ENCODE measurements around the gene AS3MT.
"Not testable (repeated sequence)": the region's sequence is repeated elsewhere in the genome, so short reads cannot be mapped to it uniquely, and the experiment has no call there.

Gene AS3MT

DNA sequence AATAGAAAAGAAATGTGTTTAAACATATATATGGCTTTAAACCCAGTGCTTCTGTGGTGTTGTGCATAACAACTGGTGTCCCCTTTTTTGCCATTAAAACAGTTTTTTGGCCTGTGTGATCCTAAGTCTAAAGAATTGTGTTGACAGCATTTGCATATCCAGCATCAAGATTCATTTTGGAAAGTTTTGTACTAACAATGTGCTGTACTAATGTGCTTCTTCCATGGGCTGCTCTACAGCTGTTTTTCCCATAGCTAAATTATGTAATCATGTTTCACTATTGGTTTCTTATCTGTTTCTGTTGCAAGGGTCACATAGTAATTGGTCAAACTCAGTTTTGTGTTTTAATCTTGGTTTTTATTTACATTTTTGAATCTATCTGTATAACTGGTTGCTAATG, 54.3 kb downstream of the AS3MT start:
- no peak for DNase-seq

DNA sequence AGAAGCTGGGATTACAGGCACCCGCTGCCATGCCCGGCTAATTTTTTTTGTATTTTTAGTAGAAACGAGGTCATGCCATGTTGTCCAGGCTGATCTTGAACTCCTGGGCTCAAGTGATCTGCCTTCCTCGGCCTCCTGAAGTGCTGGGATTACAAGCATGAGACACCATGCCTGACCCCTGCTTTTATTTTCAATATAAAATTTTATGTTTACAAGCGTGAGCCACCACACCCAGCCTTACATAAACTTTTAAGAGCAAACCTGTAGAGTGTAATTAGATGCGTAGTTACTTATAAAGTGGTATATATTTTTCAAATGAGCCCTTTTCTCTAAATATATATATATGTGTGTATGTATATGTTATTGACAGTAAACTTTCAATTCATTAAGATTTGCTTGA, 57.6 kb downstream of the AS3MT start:
- DNase-seq: no peak

DNA sequence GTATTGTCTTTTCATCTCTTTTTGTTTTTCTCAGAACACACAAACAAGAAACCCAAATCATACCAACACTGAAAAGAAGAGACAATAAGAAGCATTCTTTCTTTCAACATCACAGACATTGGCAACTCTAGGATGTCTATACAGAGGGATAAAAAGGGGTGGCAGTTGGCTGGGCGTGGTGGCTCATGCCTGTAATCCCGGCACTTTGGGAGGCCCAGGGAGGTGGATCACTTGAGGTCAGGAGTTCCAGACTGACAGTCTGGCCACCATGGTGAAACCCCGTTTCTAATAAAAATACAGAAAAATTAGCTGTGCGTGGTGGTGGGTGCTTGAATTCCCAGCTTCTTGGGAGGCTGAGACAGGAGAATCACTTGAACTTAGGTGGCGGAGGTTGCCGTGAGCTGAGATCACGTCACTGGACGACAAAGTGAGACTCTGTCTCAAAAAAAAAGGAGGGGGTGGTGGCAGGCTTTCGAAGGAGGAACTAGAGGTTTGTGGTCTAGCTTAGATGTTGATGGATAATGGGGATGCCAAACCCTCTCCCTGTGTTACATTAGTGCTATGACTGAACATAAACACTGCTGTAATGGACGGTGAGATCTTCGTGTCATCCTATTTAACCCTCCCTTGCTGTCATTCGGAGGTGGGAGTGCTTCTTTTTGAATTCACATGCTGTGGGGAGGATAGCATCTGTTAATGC, 58.2 kb downstream of the AS3MT start:
- DNase-seq: peak; percentile 74 to 81

DNA sequence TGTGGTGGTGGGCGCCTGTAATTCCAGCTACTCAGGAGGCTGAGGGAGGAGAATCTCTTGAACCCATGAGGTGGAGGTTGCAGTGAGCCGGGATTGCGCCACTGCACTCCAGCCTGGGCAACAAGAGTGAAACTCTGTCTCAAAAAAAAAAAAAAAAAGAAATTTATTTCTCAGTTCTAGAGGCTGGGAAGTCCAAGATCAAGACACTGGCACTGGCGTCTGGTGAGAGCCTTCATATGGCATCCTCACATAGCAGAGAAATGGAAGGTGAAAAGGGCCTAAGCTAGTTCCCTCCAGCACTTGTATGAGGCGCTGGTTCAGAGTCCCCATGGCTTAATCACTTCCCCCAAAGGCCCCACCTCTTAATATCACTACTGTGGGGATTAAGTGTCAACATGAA, 59.2 kb downstream of the AS3MT start:
- DNase-seq: not testable (repeated sequence)

DNA sequence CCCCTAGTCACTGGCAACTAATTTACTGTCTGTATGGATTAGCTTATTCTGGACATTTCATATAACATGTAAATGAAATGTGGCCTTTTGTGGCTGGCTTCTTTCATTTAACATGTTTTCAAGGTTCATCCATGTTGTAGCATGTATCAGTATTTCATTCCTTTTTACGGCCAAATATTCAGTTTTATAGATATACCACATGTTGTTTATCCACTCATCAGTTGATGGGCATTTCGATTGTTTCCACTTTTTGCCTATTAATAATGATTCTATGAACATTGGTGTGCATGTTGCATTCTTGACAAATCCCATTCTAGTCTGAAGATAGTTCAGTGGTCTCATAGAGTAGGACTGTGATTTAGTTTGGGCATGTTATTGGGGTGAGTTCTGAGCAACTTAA, 61.5 kb downstream of the AS3MT start:
- no peak for DNase-seq

DNA sequence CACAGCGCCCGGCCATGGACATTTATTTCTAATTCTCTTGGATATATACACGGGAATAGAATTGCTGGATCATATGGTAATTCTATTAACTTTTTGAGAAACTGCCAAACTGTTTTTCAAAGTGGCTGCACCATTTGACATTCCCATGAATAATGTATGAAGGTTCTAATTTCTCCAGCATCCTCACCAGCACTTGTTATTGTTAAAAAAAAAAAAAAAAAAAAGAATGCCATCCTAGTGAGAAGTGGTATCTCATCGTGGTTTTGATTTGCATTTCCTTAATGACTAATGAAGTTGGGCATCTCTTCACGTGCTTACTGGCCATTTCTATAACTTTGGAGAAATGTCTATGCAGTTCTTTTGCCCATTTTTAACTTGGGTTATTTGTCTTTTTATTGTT, 62.4 kb downstream of the AS3MT start:
- DNase-seq: no peak

DNA sequence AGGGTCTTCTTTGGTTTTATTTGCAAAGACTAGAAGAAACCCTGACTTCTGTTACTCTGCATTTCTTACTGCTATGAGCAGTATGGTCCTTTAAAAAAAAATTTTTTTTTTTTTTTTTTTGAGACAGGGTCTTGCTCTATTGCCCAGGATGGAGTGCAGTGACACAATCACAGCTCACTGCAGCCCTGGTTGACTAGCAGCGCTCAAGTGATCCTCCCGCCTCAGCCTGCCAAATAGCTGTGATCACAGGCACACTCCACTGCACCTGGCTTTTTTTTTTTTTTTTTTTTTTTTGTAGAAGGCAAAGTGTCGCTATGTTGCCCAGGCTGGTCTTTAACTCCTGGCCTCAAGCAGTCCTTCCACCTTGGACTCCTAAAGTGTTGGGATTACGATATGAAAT, 66.2 kb downstream of the AS3MT start:
- DNase-seq: no peak

DNA sequence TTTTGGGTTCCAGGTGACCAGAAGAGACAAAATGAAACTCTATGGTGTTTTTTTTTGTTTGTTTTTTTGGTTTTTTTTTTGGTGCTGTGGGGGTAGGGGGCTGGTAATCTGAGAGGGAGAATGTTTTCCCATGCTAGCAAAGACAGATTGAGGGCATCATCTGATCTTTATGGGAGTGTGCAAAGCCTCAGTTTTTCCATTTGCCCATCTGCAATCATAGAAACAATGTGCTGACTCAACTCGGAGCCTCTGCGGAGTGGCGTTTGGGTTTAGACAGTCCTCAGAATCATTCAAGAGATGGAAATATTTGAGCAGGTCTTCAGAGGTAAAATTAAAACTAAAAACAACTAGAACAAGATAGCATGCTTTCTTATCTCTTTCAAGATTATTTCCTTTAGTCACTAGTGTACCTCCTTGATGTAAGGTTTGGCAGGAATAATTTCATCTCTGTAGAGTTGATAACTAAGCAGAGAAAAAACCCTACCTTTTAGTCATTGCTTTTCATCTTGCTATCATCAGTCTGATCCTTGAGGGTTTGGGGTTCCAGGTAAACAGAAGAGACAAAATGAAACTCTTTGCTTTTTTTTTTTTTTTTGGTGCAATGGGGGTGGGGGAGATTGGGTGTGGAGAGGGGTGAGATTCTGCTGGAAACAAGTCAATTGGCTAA, 66.8 kb downstream of the AS3MT start:
- no peak for DNase-seq

DNA sequence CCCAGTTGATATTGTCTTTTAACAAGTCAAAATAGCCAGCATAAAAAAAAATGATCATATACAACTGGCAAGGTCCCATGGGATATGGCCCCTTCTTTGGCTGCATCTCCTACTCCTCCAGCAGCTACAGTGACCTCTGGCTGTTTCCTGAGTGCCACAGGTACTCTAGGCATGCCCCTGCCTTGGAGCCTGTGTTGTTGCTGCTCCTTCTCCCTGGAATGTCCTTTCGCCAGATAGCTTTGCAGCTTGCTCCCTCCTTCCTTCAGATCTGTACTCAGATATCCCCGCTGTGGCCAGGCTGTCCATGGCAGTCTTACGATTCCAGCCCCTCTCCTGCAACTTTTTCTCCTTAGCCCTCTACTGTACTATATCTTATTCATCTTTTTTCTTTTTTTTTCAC, 72.1 kb downstream of the AS3MT start:
- DNase-seq: no peak

DNA sequence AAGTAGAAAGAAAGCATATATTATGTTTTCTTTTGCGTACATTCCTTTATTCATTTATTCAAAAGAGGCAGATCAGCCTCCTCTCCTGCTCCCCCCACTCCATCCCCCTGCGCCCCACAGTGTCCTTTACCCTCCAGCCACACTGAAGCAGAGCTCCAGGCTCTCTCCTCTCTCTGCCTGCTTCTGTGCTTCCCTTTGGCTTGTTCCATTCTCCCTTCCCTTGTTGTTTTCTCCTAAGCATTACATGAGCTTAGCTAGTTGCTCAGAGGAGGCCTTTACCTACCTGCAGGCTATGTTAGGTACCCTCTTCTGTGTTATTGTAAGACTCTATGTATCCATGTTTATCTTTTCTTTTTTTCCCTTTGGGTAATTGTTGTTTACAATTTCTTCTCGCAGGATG, 76.2 kb downstream of the AS3MT start:
- no peak for DNase-seq

DNA sequence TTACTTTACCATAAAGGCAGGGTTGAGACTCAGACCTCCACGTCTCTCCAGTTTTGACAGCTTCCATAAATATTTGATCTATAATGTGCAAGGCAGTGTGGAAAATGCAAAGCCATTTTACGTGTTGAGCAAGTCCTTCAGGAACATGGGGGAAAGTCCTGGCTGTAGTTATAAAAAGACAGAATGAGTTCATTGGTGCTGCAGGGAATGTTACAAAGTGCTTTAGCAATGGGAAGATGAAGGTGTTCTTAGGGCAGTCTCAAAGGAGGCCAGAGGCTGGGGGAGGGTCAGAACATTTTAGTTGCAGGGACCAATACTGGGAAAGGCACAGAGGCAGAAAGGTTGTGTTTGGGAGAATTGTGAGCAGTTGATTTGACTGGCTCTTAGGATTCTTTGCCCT, 76.7 kb downstream of the AS3MT start:
- no peak for DNase-seq

DNA sequence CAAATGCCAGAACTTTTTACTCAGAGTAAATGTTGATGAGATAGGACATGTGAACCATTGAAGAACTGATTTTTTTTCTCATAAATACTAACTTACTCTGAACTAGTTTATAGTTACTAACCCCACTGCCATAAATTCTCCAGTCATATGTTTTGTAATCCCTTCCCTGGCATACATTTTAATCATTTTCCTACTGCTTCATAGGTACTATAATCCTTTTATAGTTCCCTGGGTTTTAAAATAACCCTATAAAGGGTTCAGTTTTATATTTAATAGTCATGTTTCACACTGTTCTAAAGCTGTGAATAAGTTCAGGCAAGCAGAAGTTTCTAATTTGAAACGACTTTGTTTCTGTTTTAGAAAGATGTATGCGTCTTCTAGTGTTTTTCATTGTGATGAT, 77.7 kb downstream of the AS3MT start:
- no peak for DNase-seq

DNA sequence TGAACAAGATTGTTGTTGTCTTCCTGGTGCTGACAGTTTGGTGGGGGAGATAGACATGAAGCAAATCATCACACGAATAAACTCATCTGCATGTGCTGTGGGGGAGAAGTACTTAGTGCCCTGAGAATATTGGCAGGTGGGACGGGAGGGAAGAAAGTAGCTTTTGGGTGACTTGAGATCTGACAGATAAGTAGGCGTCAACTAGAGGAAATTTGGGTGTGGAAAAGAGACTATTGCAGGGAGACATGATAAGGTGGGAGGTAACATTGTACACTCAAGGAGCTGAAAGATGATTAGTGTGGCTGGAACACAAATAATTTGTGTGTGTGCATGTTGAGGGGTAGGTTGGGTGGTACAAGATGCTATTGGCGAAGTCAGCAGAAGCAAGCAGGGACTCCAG, 78.9 kb downstream of the AS3MT start:
- no peak for DNase-seq

DNA sequence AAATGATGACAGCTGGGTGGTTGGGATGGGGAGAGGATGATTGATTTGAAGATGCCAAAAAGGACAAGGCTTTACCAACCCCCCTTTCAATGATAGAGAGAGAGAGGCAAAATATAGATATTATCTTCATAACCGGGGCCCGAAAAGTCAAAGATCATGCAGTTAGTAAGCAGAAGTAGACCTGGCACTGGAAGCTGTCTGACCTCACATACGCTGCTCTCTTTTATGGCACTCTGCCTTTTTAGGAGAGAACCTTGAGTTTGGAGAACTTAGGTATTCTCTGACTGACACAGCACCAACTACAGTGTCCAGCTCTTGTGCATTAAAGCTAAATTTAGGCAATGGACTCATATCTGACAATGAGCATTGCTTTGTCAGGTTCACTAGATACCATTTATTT, 79.5 kb downstream of the AS3MT start:
- no peak for DNase-seq

DNA sequence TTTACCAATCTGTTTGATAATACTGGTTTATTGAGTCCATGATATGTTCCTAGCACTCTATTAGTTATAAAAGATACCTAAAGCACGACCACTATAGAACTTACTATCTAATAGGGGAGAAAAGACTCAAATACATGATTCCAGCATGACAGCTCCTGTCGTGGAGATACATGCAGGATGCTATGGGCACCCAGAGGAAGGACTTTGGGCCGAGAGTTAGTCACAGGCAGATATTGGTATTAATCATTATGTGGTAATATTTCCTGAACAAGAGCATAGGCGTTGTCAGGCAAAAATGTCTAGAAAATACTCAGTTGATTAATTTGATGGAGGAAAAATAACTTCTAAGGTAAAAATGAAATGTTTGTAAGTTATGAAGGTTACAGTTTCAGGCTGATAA, 80.6 kb downstream of the AS3MT start:
- no peak for DNase-seq

DNA sequence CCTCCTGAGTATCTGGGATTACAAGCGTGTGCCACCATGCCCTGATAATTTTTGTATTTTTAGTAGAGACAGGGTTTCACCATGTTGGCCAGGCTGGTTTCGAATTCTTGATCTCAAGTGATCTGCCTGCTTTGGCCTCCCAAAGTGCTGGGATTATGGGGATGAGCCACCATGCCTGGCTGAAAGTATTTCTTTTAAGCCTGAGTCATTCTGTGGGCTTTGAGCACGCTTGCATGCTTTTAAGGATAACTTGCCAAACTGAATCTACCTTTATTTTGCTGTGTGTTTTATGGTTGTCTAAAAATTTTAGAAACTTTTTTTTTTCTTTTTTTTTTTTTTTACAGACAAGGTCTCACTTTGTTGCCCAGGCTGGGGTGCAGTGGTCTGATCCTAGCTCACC, 82.0 kb downstream of the AS3MT start:
- no peak for DNase-seq
